Measurements from ENCODE around the gene RHOU. TPM values are rescaled to one million over a fixed set of nuclear protein-coding genes. Genes with fewer than 3 reads are reported as not detected.

Gene RHOU
- total and polyA plus RNA-seq, 2 donors: 8.8 to 23.9 TPM

DNA sequence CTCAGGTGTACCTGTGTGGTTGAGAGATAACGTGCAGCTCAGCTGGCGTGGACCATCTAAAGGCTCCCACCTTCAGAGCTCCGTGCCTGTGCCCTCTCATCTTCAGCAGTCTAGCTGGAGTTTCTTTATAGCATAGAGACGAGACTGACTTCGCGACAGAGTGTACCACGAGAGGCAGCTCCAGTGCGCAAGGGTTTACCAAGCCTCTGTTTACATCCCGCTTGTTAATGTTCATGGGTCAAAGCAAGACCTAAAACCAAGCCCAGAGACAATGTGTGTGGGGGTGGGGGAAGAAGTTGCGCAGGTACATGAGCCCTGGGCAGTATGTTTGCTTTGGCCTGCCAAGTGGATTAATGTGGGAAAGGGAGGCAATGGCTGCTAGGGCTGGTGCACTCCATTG, 15.6 kb downstream of the RHOU start:
- H3K9me3 ChIP-seq (ENCODE audit: control insufficient read depth in 2 of 2, insufficient read depth in 1 of 2, low read length in 1 of 2): no peaks in the 10 kb centered on the region
- H3K4me3 ChIP-seq (ENCODE audit: low read length in 2 of 2): no peak overlapping the region
- DNase-seq (ENCODE audit: low read depth in 6 of 9, low spot score in 9 of 9): no peak
- H3K36me3 ChIP-seq (ENCODE audit: control insufficient read depth in 2 of 2, insufficient read depth in 2 of 2, low read length in 1 of 2): peaks cover 0 to 8% of the 10 kb centered on the region in 2 donors
- H3K4me1 ChIP-seq (ENCODE audit: control insufficient read depth in 2 of 2, insufficient read depth in 2 of 2, low read length in 2 of 2): peaks cover 0 to 18% of the 10 kb centered on the region in 2 donors
- 90% methylated on average over 10 of the region's 10 CpGs for WGBS
- H3K27me3 ChIP-seq (ENCODE audit: control insufficient read depth in 2 of 2, insufficient read depth in 1 of 2, low read length in 1 of 2): peaks cover 2 to 9% of the 10 kb centered on the region in 2 donors
- H3K27ac ChIP-seq (ENCODE audit: low read depth in 1 of 2, low read length in 1 of 2): no peak overlapping the region

DNA sequence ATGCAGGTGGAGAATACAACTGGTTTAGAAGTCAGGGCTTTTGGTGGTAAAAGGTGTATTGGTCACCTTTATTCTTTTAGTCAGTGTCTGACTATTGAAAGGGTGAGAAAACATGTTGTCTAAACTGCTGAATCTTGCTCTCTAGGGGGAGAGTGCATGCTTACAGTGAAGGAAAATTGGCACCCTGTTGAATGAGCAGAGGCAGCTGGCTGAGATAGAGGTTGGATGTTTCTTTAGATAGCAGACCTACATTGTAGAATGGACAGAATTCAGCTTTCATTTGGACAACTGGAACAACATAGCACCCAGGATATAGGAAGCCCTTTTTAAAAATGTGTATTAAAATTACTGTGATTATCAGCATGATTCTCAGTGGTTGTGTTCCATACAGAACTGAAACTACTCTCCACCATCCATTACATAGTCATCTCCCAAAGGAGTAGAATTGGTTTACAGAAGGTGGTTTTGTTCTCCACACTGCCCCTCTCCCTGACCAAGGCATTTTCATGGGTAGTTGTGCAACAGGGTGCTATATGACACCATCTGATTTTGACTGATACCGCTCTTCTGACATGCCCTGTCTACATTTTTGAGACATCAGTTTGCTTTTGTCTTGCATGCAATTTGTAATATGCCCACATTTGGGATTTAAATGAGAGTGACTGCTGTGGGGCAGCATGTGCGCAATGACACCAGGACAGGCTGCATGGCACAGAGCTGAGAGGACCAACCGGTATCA, 16.2 kb downstream of the RHOU start:
- peaks cover 0 to 15% of the 10 kb centered on the region in 2 donors for H3K4me1 ChIP-seq (ENCODE audit: control insufficient read depth in 2 of 2, insufficient read depth in 2 of 2, low read length in 2 of 2)
- H3K9me3 ChIP-seq (ENCODE audit: control insufficient read depth in 2 of 2, insufficient read depth in 1 of 2, low read length in 1 of 2): no peaks in the 10 kb centered on the region
- WGBS: 83% methylated on average over 3 of the region's 3 CpGs
- peaks cover 0 to 5% of the 10 kb centered on the region in 2 donors for H3K36me3 ChIP-seq (ENCODE audit: control insufficient read depth in 2 of 2, insufficient read depth in 2 of 2, low read length in 1 of 2)
- H3K27me3 ChIP-seq (ENCODE audit: control insufficient read depth in 2 of 2, insufficient read depth in 1 of 2, low read length in 1 of 2): peaks cover 2 to 9% of the 10 kb centered on the region in 2 donors
- no peak for DNase-seq (ENCODE audit: low read depth in 6 of 9, low spot score in 9 of 9)
- H3K27ac ChIP-seq (ENCODE audit: low read depth in 1 of 2, low read length in 1 of 2): no peak overlapping the region
- no peak overlapping the region for H3K4me3 ChIP-seq (ENCODE audit: low read length in 2 of 2)

DNA sequence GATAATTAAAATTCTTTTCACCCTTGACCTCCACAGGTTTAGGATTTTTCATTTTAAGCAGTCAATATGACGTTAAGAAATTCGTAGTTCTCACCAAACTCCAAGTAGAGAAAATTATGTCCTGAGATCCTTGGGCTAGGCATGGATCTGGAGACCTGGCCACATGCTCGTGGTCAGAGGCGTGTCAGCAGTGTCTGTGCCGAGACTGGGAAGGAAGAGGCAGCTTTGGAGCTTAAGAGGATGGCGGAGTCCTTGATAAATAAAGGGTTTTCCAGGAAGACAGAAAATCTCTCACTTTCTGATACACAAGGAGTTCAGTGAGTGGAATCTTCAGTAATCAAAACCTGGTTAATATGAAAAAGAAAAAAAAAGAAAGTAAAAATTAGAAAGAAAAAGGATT, 17.0 kb downstream of the RHOU start:
- Histone ChIP-seq H3K27me3 (ENCODE audit: control insufficient read depth in 2 of 2, insufficient read depth in 1 of 2, low read length in 1 of 2) (peaks cover 2 to 9% of the 10 kb centered on the region in 2 donors), H3K4me3 (ENCODE audit: low read length in 2 of 2) (no peak overlapping the region), H3K9me3 (ENCODE audit: control insufficient read depth in 2 of 2, insufficient read depth in 1 of 2, low read length in 1 of 2) (no peaks in the 10 kb centered on the region), H3K36me3 (ENCODE audit: control insufficient read depth in 2 of 2, insufficient read depth in 2 of 2, low read length in 1 of 2) (no peaks in the 10 kb centered on the region), H3K4me1 (ENCODE audit: control insufficient read depth in 2 of 2, insufficient read depth in 2 of 2, low read length in 2 of 2) (peaks cover 0 to 8% of the 10 kb centered on the region in 2 donors), H3K27ac (ENCODE audit: low read depth in 1 of 2, low read length in 1 of 2) (no peak overlapping the region)
- DNase-seq (ENCODE audit: low read depth in 6 of 9, low spot score in 9 of 9): no peak
- 91% methylated on average over 6 of the region's 6 CpGs for WGBS

DNA sequence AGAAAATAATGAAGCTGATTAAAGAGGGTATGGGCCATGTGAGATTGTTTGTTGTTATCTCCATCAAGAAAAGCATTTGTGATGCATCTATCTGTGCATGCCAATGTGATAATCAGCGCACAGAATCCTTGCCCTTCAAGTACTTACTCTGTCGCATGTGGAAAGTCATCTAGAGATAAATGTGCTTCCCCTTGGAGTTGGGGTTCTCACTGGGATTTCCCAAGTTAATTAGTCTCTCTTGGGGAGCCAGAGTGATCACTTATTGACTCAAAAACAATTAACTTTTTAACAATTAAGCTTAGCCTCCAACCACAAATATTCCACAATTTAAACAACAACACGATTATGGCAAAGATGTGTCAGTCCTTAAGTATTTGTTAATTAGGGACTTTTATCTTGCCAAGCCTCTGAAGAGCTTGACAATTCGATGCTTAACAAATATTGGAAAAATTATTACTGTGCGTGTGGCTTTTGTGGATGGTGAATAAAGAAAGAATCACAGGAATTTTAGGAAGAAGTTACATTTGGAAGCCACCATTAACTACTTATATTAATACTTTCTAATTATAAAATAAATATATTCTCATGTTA, 17.5 kb downstream of the RHOU start:
- Histone ChIP-seq H3K4me3 (ENCODE audit: low read length in 2 of 2) (no peak overlapping the region), H3K36me3 (ENCODE audit: control insufficient read depth in 2 of 2, insufficient read depth in 2 of 2, low read length in 1 of 2) (no peaks in the 10 kb centered on the region), H3K27me3 (ENCODE audit: control insufficient read depth in 2 of 2, insufficient read depth in 1 of 2, low read length in 1 of 2) (peaks cover 2 to 9% of the 10 kb centered on the region in 2 donors), H3K4me1 (ENCODE audit: control insufficient read depth in 2 of 2, insufficient read depth in 2 of 2, low read length in 2 of 2) (peaks cover 0 to 8% of the 10 kb centered on the region in 2 donors), H3K27ac (ENCODE audit: low read depth in 1 of 2, low read length in 1 of 2) (no peak overlapping the region), H3K9me3 (ENCODE audit: control insufficient read depth in 2 of 2, insufficient read depth in 1 of 2, low read length in 1 of 2) (no peaks in the 10 kb centered on the region)
- WGBS: 97% methylated on average over 5 of the region's 5 CpGs
- DNase-seq (ENCODE audit: low read depth in 6 of 9, low spot score in 9 of 9): no peak

DNA sequence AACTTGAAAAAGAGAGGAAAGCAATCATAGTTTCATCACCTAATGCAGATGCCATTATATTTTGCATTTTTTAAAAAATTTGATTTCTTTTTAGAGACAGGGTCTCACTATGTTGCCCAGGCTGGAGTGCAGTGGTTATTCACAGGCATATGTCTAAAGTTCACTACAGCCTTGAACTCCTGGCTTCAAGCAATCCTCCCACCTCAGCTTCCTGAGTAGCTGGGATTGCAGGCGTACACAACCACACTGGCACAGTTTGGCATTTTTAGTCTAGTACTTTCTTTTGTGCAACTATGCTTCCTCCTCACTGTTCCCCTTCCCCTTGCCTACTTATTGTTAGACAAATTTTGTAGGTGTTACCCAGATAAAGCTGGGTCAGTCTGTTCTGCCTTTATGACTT, 18.0 kb downstream of the RHOU start:
- Histone ChIP-seq H3K4me1 (ENCODE audit: control insufficient read depth in 2 of 2, insufficient read depth in 2 of 2, low read length in 2 of 2) (peaks cover 0 to 3% of the 10 kb centered on the region in 2 donors), H3K27me3 (ENCODE audit: control insufficient read depth in 2 of 2, insufficient read depth in 1 of 2, low read length in 1 of 2) (peaks cover 2 to 9% of the 10 kb centered on the region in 2 donors)
- 75% methylated on average over 1 of the region's 1 CpG for WGBS

DNA sequence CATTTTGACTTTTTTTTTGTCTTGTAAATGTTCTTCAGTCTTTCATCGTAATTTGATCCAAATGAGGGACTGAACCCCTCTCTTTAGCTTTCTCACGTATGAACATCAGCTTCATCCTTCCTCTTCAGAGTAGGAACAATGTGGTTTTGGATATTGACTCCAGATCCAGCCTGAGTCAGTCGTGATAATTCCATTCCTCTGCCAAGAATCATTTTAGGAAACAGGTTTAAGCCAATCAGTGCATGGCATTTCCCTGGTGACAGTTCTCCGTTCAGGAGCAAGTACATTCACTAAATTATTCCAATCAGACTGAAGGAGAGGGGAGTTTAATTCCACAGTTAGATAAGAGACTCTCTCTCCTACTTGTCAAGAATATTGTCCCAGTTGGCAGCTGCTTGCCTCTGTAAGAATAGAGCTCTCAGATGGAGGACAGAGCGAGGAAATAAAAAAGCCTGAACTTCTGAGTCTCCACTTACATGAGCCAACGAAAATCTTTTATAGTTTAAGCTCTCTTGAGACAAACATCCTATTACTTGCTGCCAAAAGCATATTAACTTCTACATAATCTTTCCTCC, 18.6 kb downstream of the RHOU start:
- DNase-seq (ENCODE audit: low read depth in 6 of 9, low spot score in 9 of 9): no peak
- Histone ChIP-seq H3K4me3 (ENCODE audit: low read length in 2 of 2) (no peak overlapping the region), H3K27ac (ENCODE audit: low read depth in 1 of 2, low read length in 1 of 2) (no peak overlapping the region), H3K27me3 (ENCODE audit: control insufficient read depth in 2 of 2, insufficient read depth in 1 of 2, low read length in 1 of 2) (peaks cover 2 to 9% of the 10 kb centered on the region in 2 donors), H3K36me3 (ENCODE audit: control insufficient read depth in 2 of 2, insufficient read depth in 2 of 2, low read length in 1 of 2) (no peaks in the 10 kb centered on the region), H3K9me3 (ENCODE audit: control insufficient read depth in 2 of 2, insufficient read depth in 1 of 2, low read length in 1 of 2) (no peaks in the 10 kb centered on the region), H3K4me1 (ENCODE audit: control insufficient read depth in 2 of 2, insufficient read depth in 2 of 2, low read length in 2 of 2) (no peaks in the 10 kb centered on the region)
- WGBS: 75% methylated on average over 6 of the region's 6 CpGs

More for the DNA sequence above, 18.0 kb downstream of the RHOU start:
- no peaks in the 10 kb centered on the region for H3K9me3 ChIP-seq (ENCODE audit: control insufficient read depth in 2 of 2, insufficient read depth in 1 of 2, low read length in 1 of 2)
- DNase-seq (ENCODE audit: low read depth in 6 of 9, low spot score in 9 of 9): no peak
- no peak overlapping the region for H3K4me3 ChIP-seq (ENCODE audit: low read length in 2 of 2)
- H3K27ac ChIP-seq (ENCODE audit: low read depth in 1 of 2, low read length in 1 of 2): no peak overlapping the region
- H3K36me3 ChIP-seq (ENCODE audit: control insufficient read depth in 2 of 2, insufficient read depth in 2 of 2, low read length in 1 of 2): no peaks in the 10 kb centered on the region

DNA sequence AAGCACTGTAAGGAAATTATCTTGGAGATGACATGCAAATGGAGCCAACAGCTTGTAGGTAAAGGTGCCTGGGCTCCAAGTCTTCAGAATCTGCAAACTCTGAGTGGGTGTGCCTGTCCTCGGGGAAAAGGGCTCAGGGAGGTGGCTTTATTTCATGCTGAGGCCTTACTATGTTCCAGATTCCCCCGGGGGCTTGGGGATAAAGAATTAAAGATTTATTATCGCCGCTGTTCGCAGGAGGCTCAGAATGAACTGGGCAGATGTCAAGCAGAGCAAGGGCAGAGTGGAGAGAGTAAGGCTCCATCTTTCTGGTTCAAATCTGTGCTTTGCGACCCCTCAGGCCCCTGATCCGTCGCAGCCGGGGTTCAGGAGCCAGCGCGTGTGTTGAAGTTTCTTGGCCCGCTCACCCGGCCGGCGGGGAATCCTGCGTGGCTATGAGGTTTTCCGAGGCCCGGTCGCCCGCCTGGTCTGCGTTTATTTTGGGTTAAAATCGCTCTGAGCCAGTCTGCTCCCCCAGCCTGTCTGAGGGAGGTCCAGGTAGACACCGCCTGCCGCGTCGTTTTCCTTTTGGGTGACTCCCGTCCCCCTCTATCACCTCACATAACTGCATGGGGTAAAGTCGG, 19.5 kb downstream of the RHOU start:
- 76% methylated on average over 28 of the region's 28 CpGs for WGBS
- H3K4me1 ChIP-seq (ENCODE audit: control insufficient read depth in 2 of 2, insufficient read depth in 2 of 2, low read length in 2 of 2): no peaks in the 10 kb centered on the region
- no peaks in the 10 kb centered on the region for H3K36me3 ChIP-seq (ENCODE audit: control insufficient read depth in 2 of 2, insufficient read depth in 2 of 2, low read length in 1 of 2)
- peaks cover 2 to 9% of the 10 kb centered on the region in 2 donors for H3K27me3 ChIP-seq (ENCODE audit: control insufficient read depth in 2 of 2, insufficient read depth in 1 of 2, low read length in 1 of 2)
- H3K27ac ChIP-seq (ENCODE audit: low read depth in 1 of 2, low read length in 1 of 2): no peak overlapping the region
- DNase-seq (ENCODE audit: low read depth in 6 of 9, low spot score in 9 of 9): no peak
- no peak overlapping the region for H3K4me3 ChIP-seq (ENCODE audit: low read length in 2 of 2)
- no peaks in the 10 kb centered on the region for H3K9me3 ChIP-seq (ENCODE audit: control insufficient read depth in 2 of 2, insufficient read depth in 1 of 2, low read length in 1 of 2)

DNA sequence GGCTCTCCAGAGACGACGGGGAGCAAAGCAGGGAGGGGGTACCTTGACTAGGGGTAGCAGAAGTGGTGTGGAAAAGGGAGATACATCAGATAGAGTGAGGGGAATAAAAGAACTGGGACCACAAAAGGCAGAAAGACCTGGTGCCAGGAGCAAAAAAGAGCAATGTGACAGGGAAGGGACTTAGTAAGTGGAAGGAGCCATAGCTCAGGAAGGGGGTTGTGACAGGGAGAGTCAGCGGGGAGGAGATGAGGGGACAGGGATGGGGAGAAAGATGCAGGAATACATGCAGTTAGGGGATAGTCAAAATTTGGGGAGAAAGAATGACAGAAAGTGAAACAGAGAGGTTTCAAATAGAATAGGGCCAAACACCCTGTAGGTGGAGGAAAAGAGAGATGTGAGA, 20.5 kb downstream of the RHOU start:
- H3K27me3 ChIP-seq (ENCODE audit: control insufficient read depth in 2 of 2, insufficient read depth in 1 of 2, low read length in 1 of 2): peaks cover 2 to 9% of the 10 kb centered on the region in 2 donors
- no peak for DNase-seq (ENCODE audit: low read depth in 6 of 9, low spot score in 9 of 9)
- no peak overlapping the region for H3K4me3 ChIP-seq (ENCODE audit: low read length in 2 of 2)
- H3K27ac ChIP-seq (ENCODE audit: low read depth in 1 of 2, low read length in 1 of 2): no peak overlapping the region
- H3K9me3 ChIP-seq (ENCODE audit: control insufficient read depth in 2 of 2, insufficient read depth in 1 of 2, low read length in 1 of 2): no peaks in the 10 kb centered on the region
- H3K36me3 ChIP-seq (ENCODE audit: control insufficient read depth in 2 of 2, insufficient read depth in 2 of 2, low read length in 1 of 2): no peaks in the 10 kb centered on the region
- WGBS: 80% methylated on average over 3 of the region's 3 CpGs
- H3K4me1 ChIP-seq (ENCODE audit: control insufficient read depth in 2 of 2, insufficient read depth in 2 of 2, low read length in 2 of 2): no peaks in the 10 kb centered on the region

DNA sequence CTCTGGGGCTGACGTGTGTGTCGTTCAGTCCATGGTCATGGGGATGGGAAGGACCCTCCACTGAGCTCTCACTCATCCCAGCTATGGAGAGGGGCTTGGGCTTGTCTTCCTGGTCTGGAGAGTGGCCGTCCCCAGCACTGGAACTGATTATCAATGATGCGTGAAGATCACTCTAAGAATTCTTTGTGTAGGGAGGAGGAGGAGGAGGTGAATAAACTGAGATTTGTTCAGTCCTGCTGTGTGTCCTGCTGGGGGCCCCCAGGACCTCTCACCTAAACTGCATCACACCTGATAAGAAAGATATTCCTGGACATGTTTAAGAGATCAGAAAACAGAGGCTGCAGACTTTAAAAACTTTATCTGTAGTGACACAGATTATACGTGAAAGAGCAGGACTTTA, 21.2 kb downstream of the RHOU start:
- 95% methylated on average over 5 of the region's 5 CpGs for whole genome bisulfite sequencing
- no peak for DNase-seq (ENCODE audit: low read depth in 6 of 9, low spot score in 9 of 9)
- H3K27me3 ChIP-seq (ENCODE audit: control insufficient read depth in 2 of 2, insufficient read depth in 1 of 2, low read length in 1 of 2): peaks cover 2 to 9% of the 10 kb centered on the region in 2 donors

More for the DNA sequence above, 21.2 kb downstream of the RHOU start:
- Histone ChIP-seq H3K4me3 (ENCODE audit: low read length in 2 of 2) (no peak overlapping the region), H3K9me3 (ENCODE audit: control insufficient read depth in 2 of 2, insufficient read depth in 1 of 2, low read length in 1 of 2) (no peaks in the 10 kb centered on the region), H3K4me1 (ENCODE audit: control insufficient read depth in 2 of 2, insufficient read depth in 2 of 2, low read length in 2 of 2) (no peaks in the 10 kb centered on the region), H3K27ac (ENCODE audit: low read depth in 1 of 2, low read length in 1 of 2) (no peak overlapping the region), H3K36me3 (ENCODE audit: control insufficient read depth in 2 of 2, insufficient read depth in 2 of 2, low read length in 1 of 2) (no peaks in the 10 kb centered on the region)
